ENCODE measurements around the gene CHMP2A.
A peak's percentile ranks its signal among the peaks of the same experiment; 100 is the strongest.
"Not testable (repeated sequence)": the region's sequence is repeated elsewhere in the genome, so short reads cannot be mapped to it uniquely, and the experiment has no call there.

Gene CHMP2A

GRCh38 chr19:58581227-58582141, 26.6 kb upstream of the CHMP2A start:
- TF ChIP-seq CTCF (IDR thresholded peaks at IDR 0.05; ENCODE audit: low read depth, low read length) = peak; percentile 99
- H3K4me3 ChIP-seq (ENCODE audit: low read depth, low read length) = no peak overlapping the region
- in situ Hi-C loops (cut with HindIII; ENCODE audit: low sequenced_read_pairs) = no loop called here
- peak; percentile 84 for DNase-seq (ENCODE audit: low read depth, low spot score)

GRCh38 chr19:58579473-58580142, 24.7 kb upstream of the CHMP2A start:
- no peak for TF ChIP-seq CTCF (IDR thresholded peaks at IDR 0.05; ENCODE audit: low read depth, low read length)
- H3K4me3 ChIP-seq (ENCODE audit: low read depth, low read length) = no peak overlapping the region
- in situ Hi-C loops (cut with HindIII; ENCODE audit: low sequenced_read_pairs) = no loop called here
- DNase-seq (ENCODE audit: low read depth, low spot score) = no peak

GRCh38 chr19:58578012-58578925, 23.4 kb upstream of the CHMP2A start:
- DNase-seq (ENCODE audit: low read depth, low spot score) = no peak
- H3K4me3 ChIP-seq (ENCODE audit: low read depth, low read length) = no peak overlapping the region
- in situ Hi-C loops (cut with HindIII; ENCODE audit: low sequenced_read_pairs) = no loop called here
- no peak for TF ChIP-seq CTCF (IDR thresholded peaks at IDR 0.05; ENCODE audit: low read depth, low read length)

- in situ Hi-C loops (cut with HindIII; ENCODE audit: low sequenced_read_pairs); DNase-seq (ENCODE audit: low read depth, low spot score); H3K4me3 ChIP-seq (ENCODE audit: low read depth, low read length): not testable (repeated sequence)
Observed at GRCh38 chr19:58577581-58577980, 22.7 kb upstream of the CHMP2A start.

GRCh38 chr19:58575183-58576041, 20.5 kb upstream of the CHMP2A start:
- in situ Hi-C loops (cut with HindIII; ENCODE audit: low sequenced_read_pairs) = no loop called here
- H3K4me3 ChIP-seq (ENCODE audit: low read depth, low read length) = peak overlapping the region; percentile 84

More at GRCh38 chr19:58575183-58576041, 20.5 kb upstream of the CHMP2A start:
- no peak for TF ChIP-seq CTCF (IDR thresholded peaks at IDR 0.05; ENCODE audit: low read depth, low read length)
- peak; percentile 95 for DNase-seq (ENCODE audit: low read depth, low spot score)
